Trophoblast cell (in vitro differentiated cells and primary cell): ENCODE data around the gene H2BK1.

Experiments used
- DNase-seq, 2 donors: peaks; one replicate each; pipeline ENCODE4 v3.0.0-alpha.2; 2016
- H2AFZ ChIP-seq: 2 replicates; pipeline ENCODE4 v1.6.1; 2013; ENCODE audit warnings: low read length, moderate library complexity, mild to moderate bottlenecking; ENCODE audit not compliant: insufficient read depth, poor library complexity
- H2AK5ac ChIP-seq: 2 replicates; pipeline ENCODE4 v1.6.1; 2013; ENCODE audit warnings: mild to moderate bottlenecking, low read length
- H2BK120ac ChIP-seq: 2 replicates; pipeline ENCODE4 v1.6.1; 2013; ENCODE audit warnings: low read length, mild to moderate bottlenecking, moderate library complexity; ENCODE audit not compliant: insufficient read depth, poor library complexity
- H2BK12ac ChIP-seq: 2 replicates; pipeline ENCODE4 v1.6.1; 2013; ENCODE audit warnings: mild to moderate bottlenecking, low read length, moderate library complexity
- H2BK5ac ChIP-seq: 2 replicates; pipeline ENCODE4 v1.6.1; 2013; ENCODE audit warnings: low read length, low read depth, moderate library complexity, mild to moderate bottlenecking; ENCODE audit not compliant: poor library complexity
- H3K14ac ChIP-seq: 2 replicates; pipeline ENCODE4 v1.6.1; 2013; ENCODE audit warnings: mild to moderate bottlenecking, low read length
- H3K18ac ChIP-seq: 2 replicates; pipeline ENCODE4 v1.6.1; 2013; ENCODE audit warnings: mild to moderate bottlenecking, low read length
- H3K23ac ChIP-seq: 2 replicates; pipeline ENCODE4 v1.6.1; 2013; ENCODE audit warnings: low read length
- H3K27ac ChIP-seq: 2 replicates; pipeline ENCODE4 v1.5.1; 2013; ENCODE audit warnings: low read depth, mild to moderate bottlenecking, inconsistent platforms, low read length, moderate library complexity
- H3K27me3 ChIP-seq: 2 replicates; pipeline ENCODE4 v1.6.1; 2013; ENCODE audit warnings: inconsistent platforms, mild to moderate bottlenecking, low read length, moderate library complexity; ENCODE audit not compliant: insufficient read depth
- H3K36me3 ChIP-seq, 2 experiments: 1 replicate in 1 of 2; 2 replicates in 1 of 2; pipeline ENCODE4 v1.6.1; 2013; ENCODE audit warnings: low read length in 2 of 2, mild to moderate bottlenecking in 2 of 2, moderate library complexity in 1 of 2; ENCODE audit not compliant: insufficient read depth in 2 of 2, control insufficient read depth in 1 of 2
- H3K4ac ChIP-seq: 2 replicates; pipeline ENCODE4 v1.6.1; 2013; ENCODE audit warnings: low read depth, mild to moderate bottlenecking, low read length, moderate library complexity
- H3K4me1 ChIP-seq, 2 experiments: 1 replicate in 1 of 2; 2 replicates in 1 of 2; pipeline ENCODE4 v1.6.1; 2013; ENCODE audit warnings: low read length in 2 of 2, mild to moderate bottlenecking in 2 of 2, moderate library complexity in 1 of 2; ENCODE audit not compliant: insufficient read depth in 2 of 2, control insufficient read depth in 1 of 2
- H3K4me2 ChIP-seq: 2 replicates; pipeline ENCODE4 v1.6.1; 2013; ENCODE audit warnings: inconsistent platforms, mild to moderate bottlenecking, low read length, moderate library complexity
- H3K4me3 ChIP-seq: 2 replicates; pipeline ENCODE4 v1.5.1; 2013; ENCODE audit warnings: mild to moderate bottlenecking, low read depth, low read length, inconsistent platforms
- H3K79me1 ChIP-seq: one replicate; pipeline ENCODE4 v1.6.1; 2013; ENCODE audit warnings: low read length
- H3K79me2 ChIP-seq: 2 replicates; pipeline ENCODE4 v1.6.1; 2013; ENCODE audit warnings: low read length, mild to moderate bottlenecking; ENCODE audit not compliant: control insufficient read depth, insufficient read depth, poor library complexity
- H3K9ac ChIP-seq: 2 replicates; pipeline ENCODE4 v1.6.1; 2013; ENCODE audit warnings: mild to moderate bottlenecking, low read length
- H3K9me3 ChIP-seq: 2 replicates; pipeline ENCODE4 v1.6.1; 2013; ENCODE audit warnings: low read depth, mild to moderate bottlenecking, control low read depth, inconsistent platforms, low read length; ENCODE audit not compliant: insufficient read depth
- H4K12ac ChIP-seq: 2 replicates; pipeline ENCODE4 v1.6.1; 2013; ENCODE audit warnings: low read depth, mild to moderate bottlenecking, low read length, moderate library complexity
- H4K8ac ChIP-seq: 2 replicates; pipeline ENCODE4 v1.6.1; 2013; ENCODE audit warnings: low read depth, mild to moderate bottlenecking, low read length, moderate library complexity
- H4K91ac ChIP-seq: one replicate; pipeline ENCODE4 v1.6.1; 2013; ENCODE audit warnings: low read depth, mild to moderate bottlenecking, low read length, moderate library complexity
- WGBS: extraction: QIAGEN DNeasy Blood & Tissue Kit; methylation state at CpG from one replicate; pipeline ENCODE4 v1.1.7; 2013; ENCODE audit warnings: missing lambda C conversion rate; ENCODE audit not compliant: insufficient read length, insufficient coverage; ENCODE audit errors: extremely low coverage; 5-methylcytosine and 5-hydroxymethylcytosine counted together

Gene H2BK1

GRCh38 chr7:151244196-151244840, 34.0 kb upstream of the H2BK1 start:
- Histone ChIP-seq H4K12ac (no peak overlapping the region), H3K36me3 (peaks cover 15 to 17% of the 10 kb centered on the region in 2 experiments), H3K4me1 (peaks cover 6 to 28% of the 10 kb centered on the region in 2 experiments), H3K4ac (no peak overlapping the region), H2AK5ac (no peak overlapping the region), H3K4me3 (no peak overlapping the region), H2BK5ac (no peak overlapping the region), H3K27me3 (peaks cover 6% of the 10 kb centered on the region), H3K79me1 (peaks cover 10% of the 10 kb centered on the region), H2BK12ac (no peak overlapping the region), H3K18ac (peak overlapping the region; percentile 25), H3K9ac (no peak overlapping the region), H3K9me3 (no peaks in the 10 kb centered on the region), H4K8ac (no peak overlapping the region), H4K91ac (no peak overlapping the region), H3K27ac (no peak overlapping the region), H2AFZ (no peak overlapping the region), H2BK120ac (no peak overlapping the region), H3K23ac (no peak overlapping the region), H3K14ac (no peak overlapping the region), H3K79me2 (peaks cover 5% of the 10 kb centered on the region), H3K4me2 (no peak overlapping the region)
- no CpG with 5 or more reads among the region's 10 CpGs for WGBS
- peak in 1 of 2 donors; percentile 65 for DNase-seq

- no peak overlapping the region for H2AK5ac ChIP-seq
- no peak overlapping the region for H3K14ac ChIP-seq
- H3K18ac ChIP-seq = peak overlapping the region; percentile 25
- H3K79me1 ChIP-seq = peaks cover 3% of the 10 kb centered on the region
- peaks cover 22 to 24% of the 10 kb centered on the region in 2 experiments for H3K36me3 ChIP-seq
- no peak overlapping the region for H2AFZ ChIP-seq
- no peak overlapping the region for H3K4me2 ChIP-seq
- H3K27me3 ChIP-seq = peaks cover 6% of the 10 kb centered on the region
- no peak overlapping the region for H3K4me3 ChIP-seq
- no peak overlapping the region for H3K4ac ChIP-seq
- H3K4me1 ChIP-seq = peaks cover 3 to 24% of the 10 kb centered on the region in 2 experiments
- H3K23ac ChIP-seq = no peak overlapping the region
- H3K9me3 ChIP-seq = no peaks in the 10 kb centered on the region
- WGBS = no CpG with 5 or more reads among the region's 17 CpGs
- H4K12ac ChIP-seq = no peak overlapping the region
- no peak overlapping the region for H4K91ac ChIP-seq
- H2BK120ac ChIP-seq = no peak overlapping the region
- H2BK5ac ChIP-seq = no peak overlapping the region
- H4K8ac ChIP-seq = no peak overlapping the region
- peaks cover 3% of the 10 kb centered on the region for H3K79me2 ChIP-seq
- H3K9ac ChIP-seq = no peak overlapping the region
- no peak overlapping the region for H2BK12ac ChIP-seq
- DNase-seq = peak in 1 of 2 donors; percentile 56
- no peak overlapping the region for H3K27ac ChIP-seq
Observed at GRCh38 chr7:151243408-151244195, 33.3 kb upstream of the H2BK1 start.

GRCh38 chr7:151243045-151243349, 32.7 kb upstream of the H2BK1 start:
- Histone ChIP-seq H3K4me3 (no peak overlapping the region), H3K4me1 (peaks cover 3 to 21% of the 10 kb centered on the region in 2 experiments), H2BK120ac (no peak overlapping the region), H3K79me2 (no peaks in the 10 kb centered on the region), H2AFZ (no peak overlapping the region), H4K91ac (no peak overlapping the region), H3K18ac (no peak overlapping the region), H3K14ac (no peak overlapping the region), H3K4ac (no peak overlapping the region), H3K79me1 (no peaks in the 10 kb centered on the region), H3K27ac (no peak overlapping the region), H2BK5ac (no peak overlapping the region), H3K9me3 (no peaks in the 10 kb centered on the region), H2AK5ac (no peak overlapping the region), H3K4me2 (no peak overlapping the region), H3K23ac (no peak overlapping the region), H3K27me3 (peaks cover 6% of the 10 kb centered on the region), H4K8ac (no peak overlapping the region), H3K36me3 (peaks cover 27 to 29% of the 10 kb centered on the region in 2 experiments), H3K9ac (peak overlapping the region; percentile 28), H2BK12ac (no peak overlapping the region), H4K12ac (no peak overlapping the region)
- no peak for DNase-seq
- WGBS = no CpG with 5 or more reads among the region's 2 CpGs

DNA sequence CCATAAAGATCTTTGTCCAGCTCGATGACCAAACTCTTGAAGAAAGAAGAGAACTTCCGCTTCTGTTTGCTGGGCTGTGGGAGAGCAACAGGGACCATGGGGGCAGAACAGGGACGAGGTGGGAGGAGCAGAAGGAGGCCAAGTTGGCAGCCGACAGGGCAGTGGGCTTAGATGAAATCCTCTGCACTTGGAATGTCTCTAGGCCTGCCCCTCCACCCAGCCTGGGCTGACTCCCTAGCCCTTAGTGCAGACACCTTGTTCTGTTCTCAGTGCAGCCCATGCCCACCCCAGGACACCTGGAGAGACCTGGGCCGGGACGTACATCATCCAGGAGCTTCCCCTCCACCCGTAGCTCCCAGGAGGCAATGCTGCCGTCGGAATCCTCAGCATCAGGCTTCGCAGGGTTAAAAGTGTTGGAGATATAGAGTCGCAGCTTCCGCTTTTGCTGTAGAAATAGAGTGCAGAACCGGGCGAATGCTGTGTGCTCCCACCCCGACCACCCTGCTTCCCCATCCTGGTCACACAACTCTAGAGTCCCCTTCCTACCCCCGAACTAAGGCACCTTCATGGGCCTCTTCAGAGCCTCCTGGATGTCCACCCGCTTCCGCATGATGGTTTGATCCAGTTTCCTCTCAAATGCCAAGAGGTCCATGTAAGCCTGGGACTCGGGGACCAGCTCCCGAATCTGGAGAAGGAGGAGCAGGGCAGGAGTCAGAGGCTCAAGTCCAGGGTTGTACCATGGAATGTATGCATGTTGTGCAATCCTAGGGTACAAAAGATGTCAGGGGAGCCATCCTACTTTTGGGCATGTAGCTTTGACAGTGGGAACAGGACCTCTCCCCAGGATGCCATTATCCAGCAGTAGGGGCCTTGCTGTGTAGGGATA, 32.1 kb upstream of the H2BK1 start:
- Histone ChIP-seq H3K27me3 (peaks cover 6% of the 10 kb centered on the region), H2AFZ (no peak overlapping the region), H3K4me1 (peaks cover 3 to 15% of the 10 kb centered on the region in 2 experiments), H2BK120ac (no peak overlapping the region), H3K79me1 (no peaks in the 10 kb centered on the region), H3K9me3 (no peaks in the 10 kb centered on the region), H3K4me2 (no peak overlapping the region), H3K23ac (no peak overlapping the region), H2AK5ac (no peak overlapping the region), H3K36me3 (peaks cover 33 to 35% of the 10 kb centered on the region in 2 experiments), H3K4ac (no peak overlapping the region), H2BK5ac (no peak overlapping the region), H3K79me2 (no peaks in the 10 kb centered on the region), H3K4me3 (no peak overlapping the region), H3K14ac (no peak overlapping the region), H3K27ac (no peak overlapping the region), H2BK12ac (no peak overlapping the region), H4K12ac (no peak overlapping the region), H3K18ac (no peak overlapping the region), H4K8ac (no peak overlapping the region), H3K9ac (peak overlapping the region; percentile 28), H4K91ac (no peak overlapping the region)
- no peak for DNase-seq
- WGBS = no CpG with 5 or more reads among the region's 20 CpGs
